Fibroblast of skin of scalp (primary cell): ENCODE data around the gene SHOC2.

Experiments
- DNase-seq: peaks from one replicate; pipeline ENCODE4 v3.0.0-alpha.2; 2013

Gene SHOC2

GRCh38 chr10:110985497-110986275 is 66.3 kb downstream of the SHOC2 start:
- no peak for DNase-seq

DNA sequence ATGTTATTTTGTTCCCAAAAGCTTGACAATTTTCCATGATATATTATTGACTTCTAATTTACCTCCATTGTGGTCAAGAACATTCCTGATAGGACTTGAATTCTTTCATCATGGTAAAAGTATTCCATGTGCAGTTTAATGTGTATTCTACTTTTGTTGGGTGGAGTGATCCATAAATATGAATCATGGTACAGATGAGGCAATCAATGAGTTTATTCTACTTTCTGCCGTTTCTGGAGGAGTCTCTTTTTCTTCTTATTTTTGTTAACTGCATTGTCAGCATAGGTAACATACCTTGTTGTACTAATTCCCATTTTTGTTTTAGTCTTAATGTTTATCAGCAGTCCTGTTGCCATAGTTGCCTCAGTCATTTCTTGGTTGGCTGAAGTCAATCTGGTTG is 69.6 kb downstream of the SHOC2 start:
- DNase-seq: no peak

DNA sequence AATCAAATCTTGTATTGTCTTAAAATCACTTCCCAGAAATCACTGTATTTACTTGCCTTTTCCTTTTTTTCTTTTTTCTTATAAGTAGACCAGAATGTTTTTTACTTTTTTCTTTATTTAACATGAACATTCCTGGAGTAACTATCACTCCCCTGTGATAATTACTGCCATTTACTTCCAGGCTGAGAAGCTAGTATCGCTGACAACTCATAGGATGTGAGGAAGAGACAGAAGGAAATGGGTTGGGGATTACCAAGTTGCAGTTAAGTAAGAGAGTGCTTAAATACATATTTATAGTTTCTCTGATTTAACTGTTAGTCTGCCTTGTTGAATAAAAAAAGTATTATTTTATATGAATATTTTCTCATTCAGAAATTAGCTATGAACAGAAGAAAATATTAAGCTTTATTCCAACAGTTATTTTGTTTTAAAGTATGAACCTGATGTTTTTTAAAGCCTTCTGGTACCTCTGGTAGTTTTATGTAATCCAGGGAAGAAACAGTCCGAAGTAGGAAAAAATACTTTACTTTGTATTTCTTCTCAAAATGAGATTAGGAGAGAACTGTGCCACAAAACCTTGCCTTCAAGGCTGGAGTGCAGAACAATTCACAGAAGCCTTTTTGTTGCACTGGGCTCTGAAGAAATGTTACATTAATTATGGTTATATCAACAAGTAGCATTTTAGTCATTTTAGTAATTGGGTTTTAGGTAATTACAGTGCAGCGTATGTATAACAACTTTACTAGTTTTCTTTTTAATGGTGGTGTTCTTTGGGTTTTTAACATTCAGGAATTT is 72.8 kb downstream of the SHOC2 start:
- DNase-seq: no peak

GRCh38 chr10:110993024-110993693 is 73.8 kb downstream of the SHOC2 start:
- DNase-seq: peak; percentile 85

DNA sequence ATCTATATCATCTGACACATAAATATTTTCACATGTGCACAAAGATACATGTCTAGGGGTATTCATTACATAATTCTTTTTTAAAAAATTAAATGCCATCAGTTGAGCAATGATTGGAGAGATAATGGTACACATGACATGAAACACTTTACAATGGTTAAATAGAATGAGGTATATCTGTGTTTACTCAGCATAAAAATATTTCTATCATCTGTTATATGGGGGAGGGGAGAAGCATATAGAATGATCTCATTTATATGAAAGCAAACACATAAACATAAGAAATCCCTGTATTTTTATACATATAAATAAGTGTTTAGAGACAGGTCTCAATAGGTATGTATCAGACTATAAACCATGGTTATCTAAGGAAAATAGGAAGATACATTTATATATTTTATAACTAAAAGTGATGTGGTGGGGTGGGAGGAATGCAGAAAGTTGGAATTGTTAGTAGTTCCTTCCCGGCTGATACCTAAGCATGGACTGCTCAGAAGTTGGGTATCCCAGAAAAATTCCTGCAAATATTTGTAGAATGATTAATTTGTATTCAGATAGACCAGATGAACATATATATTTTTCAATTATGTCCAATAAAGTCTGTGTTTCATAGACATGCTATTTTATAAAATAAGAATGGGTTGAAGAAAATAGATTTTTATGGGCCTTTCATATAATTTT is 75.1 kb downstream of the SHOC2 start:
- peak; percentile 44 for DNase-seq

- no peak for DNase-seq
These were observed 75.9 kb downstream of the SHOC2 start for GRCh38 chr10:110995301-110995700.

DNA sequence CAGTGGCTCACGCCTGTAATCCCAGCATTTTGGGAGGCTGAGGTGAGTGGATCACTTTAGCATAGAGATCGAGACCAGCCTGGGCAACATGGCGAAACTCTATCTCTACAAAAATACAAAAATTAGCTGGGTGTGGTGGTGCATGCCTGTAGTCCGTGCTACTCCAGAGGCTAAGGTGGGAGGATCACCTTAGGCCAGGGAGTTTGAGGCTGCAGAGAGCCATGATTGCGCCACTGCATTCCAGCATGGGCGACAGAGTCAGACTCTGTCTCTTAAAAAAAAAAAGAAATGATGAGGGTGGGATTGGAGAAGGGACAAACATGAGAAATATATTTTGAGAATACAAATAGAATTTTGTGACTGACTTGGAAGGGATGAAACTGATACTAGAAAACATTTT is 76.9 kb downstream of the SHOC2 start:
- no peak for DNase-seq

GRCh38 chr10:111004016-111004415 is 84.6 kb downstream of the SHOC2 start:
- no peak for DNase-seq

- DNase-seq: no peak
These were observed 88.1 kb downstream of the SHOC2 start for GRCh38 chr10:111007486-111007885.

DNA sequence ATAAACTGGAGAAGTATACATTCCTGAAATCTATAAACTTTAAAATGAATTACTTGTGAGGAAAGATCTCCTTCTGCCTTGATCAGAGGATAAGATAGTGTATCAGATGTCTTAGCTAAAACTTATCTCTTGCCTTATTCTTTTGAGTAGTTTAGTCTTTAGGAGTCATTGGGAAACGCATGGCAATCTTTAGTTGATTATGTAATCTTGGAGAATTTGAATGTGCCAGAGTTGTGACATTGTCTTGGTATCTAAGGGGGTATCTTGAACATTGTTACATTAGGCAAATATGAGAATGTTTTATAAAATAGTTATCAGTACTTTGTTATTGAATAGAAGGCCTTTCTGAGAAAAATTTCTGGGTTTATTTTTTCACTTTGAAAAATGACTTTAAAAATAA is 95.8 kb downstream of the SHOC2 start:
- no peak for DNase-seq

DNA sequence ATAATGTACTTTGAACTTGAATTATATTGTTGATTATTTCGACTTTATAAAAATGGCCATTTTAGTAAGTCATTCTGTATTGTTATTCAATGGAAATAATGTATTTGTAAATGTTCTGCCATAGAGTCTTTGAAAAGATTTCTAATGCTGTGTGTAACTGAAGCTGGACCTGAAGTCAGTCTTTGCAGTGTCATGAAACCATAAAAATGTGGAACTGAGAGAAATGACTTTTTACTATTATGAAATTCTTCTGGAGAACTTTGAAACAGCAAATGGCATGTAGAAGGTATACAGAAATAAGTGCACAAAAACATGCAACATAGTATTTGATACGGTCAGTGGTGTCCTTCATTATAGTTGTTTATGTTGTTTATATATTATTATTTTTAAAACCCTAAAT is 97.7 kb downstream of the SHOC2 start:
- DNase-seq: no peak

- DNase-seq: no peak
These were observed 98.6 kb downstream of the SHOC2 start for GRCh38 chr10:111018021-111018420.

DNA sequence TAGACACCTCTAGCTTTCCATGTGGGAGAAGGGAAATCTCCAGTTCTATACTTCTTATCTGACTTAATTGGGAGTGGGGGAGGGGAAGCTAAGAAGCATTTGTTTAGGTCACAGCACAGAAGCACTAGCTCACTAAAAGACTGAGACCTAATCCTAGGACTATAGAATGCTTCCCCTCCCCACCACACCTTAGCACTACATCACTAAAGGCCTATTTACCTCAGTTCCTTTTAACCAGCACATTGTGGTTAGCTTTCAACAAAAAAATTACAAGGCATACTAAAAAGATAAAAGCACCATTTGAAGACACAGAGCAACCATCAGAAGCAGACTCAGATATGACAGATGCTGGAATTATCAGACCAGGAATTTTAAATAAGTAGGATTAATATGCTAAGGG is 103.7 kb downstream of the SHOC2 start:
- DNase-seq: no peak

DNA sequence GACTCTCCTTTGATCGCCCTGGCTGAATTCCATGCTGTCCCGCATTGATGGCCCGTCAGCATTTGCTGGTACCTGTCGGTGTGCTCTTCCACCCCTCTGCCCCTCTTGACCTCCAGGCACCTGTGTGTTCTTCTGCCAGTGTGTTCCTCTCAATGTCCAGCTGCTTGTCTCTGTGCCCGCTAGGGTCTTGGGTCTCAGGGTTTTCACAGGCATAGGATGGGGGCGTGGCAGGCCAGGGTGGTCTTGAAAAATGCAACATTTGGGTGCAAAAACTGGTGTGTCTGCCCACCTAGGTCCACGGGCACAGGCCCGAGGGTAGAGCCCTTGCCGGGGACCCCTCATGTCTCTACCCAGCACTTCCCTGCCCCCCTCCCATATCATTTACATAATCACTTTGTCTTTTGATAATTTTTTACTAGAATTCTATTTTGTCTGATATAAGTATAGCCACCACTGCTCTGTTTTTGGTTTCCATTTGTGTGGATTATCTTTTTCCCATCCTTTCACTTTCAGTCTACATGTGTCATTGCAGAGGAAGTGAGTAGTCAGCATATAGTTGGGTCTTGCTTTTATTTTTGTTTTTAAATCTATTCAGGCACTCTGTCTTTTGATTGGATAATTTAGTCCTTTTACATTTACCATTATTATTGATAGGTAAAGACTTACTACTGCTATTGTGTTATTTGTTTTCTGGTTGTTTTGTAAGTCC is 110.8 kb downstream of the SHOC2 start:
- no peak for DNase-seq

- peak; percentile 36 for DNase-seq
These were observed 115.3 kb downstream of the SHOC2 start for GRCh38 chr10:111034598-111035310.

DNA sequence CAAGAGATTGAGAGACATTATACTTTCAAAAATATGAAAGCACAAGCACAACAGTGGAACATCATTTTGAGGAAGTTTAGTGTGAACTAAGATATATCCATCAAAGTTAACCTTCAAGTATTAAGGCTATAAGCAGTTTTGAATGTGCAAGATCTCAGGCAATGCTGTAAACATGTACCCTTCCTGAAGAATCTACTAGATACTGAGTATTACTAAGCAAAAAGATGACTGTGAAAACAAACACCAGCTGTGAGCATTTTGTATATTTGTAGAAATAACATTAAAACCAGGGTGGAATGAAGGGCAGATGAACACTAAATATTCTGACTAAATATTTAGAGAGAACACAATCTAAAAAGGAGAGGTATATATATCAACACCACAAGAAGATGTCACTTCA is 116.1 kb downstream of the SHOC2 start:
- peak; percentile 34 for DNase-seq

- no peak for DNase-seq
These were observed 118.5 kb downstream of the SHOC2 start for GRCh38 chr10:111037858-111038257.

GRCh38 chr10:111039522-111039921 is 120.1 kb downstream of the SHOC2 start:
- no peak for DNase-seq

- DNase-seq: no peak
These were observed 137.6 kb downstream of the SHOC2 start for GRCh38 chr10:111057006-111057405.
